Stimulated activated naive CD8-positive, alpha-beta T cell treated with anti-CD3 and anti-CD28 coated beads, Interleukin-15, amount 100 ng/mL, for 72 hours (primary cell): ENCODE data around the gene FRMPD2.
"Not testable (repeated sequence)": the region's sequence is repeated elsewhere in the genome, so short reads cannot be mapped to it uniquely, and the experiment has no call there.

Experiments
- ATAC-seq: fragments of 150-1000 bp; cut with Tn5 transposase; 2 replicates; pipeline ENCODE4 v1.10.0; 2021; ENCODE audit warnings: mild to moderate bottlenecking, moderate library complexity
- DNase-seq, 2 donors: peaks; one replicate each; pipeline ENCODE4 v3.0.0; 2021 to 2022
- H3K27ac Mint-ChIP-seq, 2 donors: one replicate each; pipeline ENCODE4 v1.8.0; 2022; ENCODE audit warnings: mild to moderate bottlenecking in 2 of 2, mixed read lengths in 2 of 2, moderate library complexity in 2 of 2
- H3K27me3 Mint-ChIP-seq: one replicate; pipeline ENCODE4 v1.8.0; 2022; ENCODE audit warnings: mixed read lengths
- H3K4me1 Mint-ChIP-seq: one replicate; pipeline ENCODE4 v1.8.0; 2022; ENCODE audit warnings: mild to moderate bottlenecking, mixed read lengths
- H3K4me3 Mint-ChIP-seq, 2 donors: one replicate each; pipeline ENCODE4 v1.8.0; 2022; ENCODE audit warnings: mild to moderate bottlenecking in 2 of 2, mixed read lengths in 2 of 2, moderate library complexity in 1 of 2
- H3K9me3 Mint-ChIP-seq, 2 donors: one replicate each; pipeline ENCODE4 v1.8.0; 2022; ENCODE audit warnings: mixed read lengths in 2 of 2

FRMPD2 gene

GRCh38 chr10:48248462-48248861 is 26.0 kb downstream of the FRMPD2 start:
- DNase-seq (no peak), ATAC-seq (no peak)
- Mint-ChIP-seq H3K27me3 (peaks cover 1% of the 10 kb centered on the region), H3K9me3 (no peaks in the 10 kb centered on the region), H3K4me1 (peaks cover 6% of the 10 kb centered on the region), H3K27ac (peak overlapping the region in 1 of 2 donors; percentile 49), H3K4me3 (no peak overlapping the region)

- no peaks in the 10 kb centered on the region for H3K9me3 Mint-ChIP-seq
- no peak for DNase-seq
These were observed 26.8 kb downstream of the FRMPD2 start for GRCh38 chr10:48247680-48248079.

GRCh38 chr10:48246501-48246900 is 28.0 kb downstream of the FRMPD2 start:
- DNase-seq (no peak), ATAC-seq (no peak)
- Mint-ChIP-seq H3K4me1 (peaks cover 6% of the 10 kb centered on the region), H3K27me3 (peaks cover 8% of the 10 kb centered on the region), H3K27ac (no peak overlapping the region), H3K9me3 (no peaks in the 10 kb centered on the region), H3K4me3 (no peak overlapping the region)

More at GRCh38 chr10:48247680-48248079, 26.8 kb downstream of the FRMPD2 start:
- Mint-ChIP-seq H3K27ac (no peak overlapping the region), H3K27me3 (peaks cover 8% of the 10 kb centered on the region), H3K4me3 (no peak overlapping the region), H3K4me1 (peaks cover 6% of the 10 kb centered on the region)
- ATAC-seq: no peak

- Mint-ChIP-seq H3K27ac (no peak overlapping the region), H3K4me3 (no peak overlapping the region), H3K27me3 (peaks cover 8% of the 10 kb centered on the region), H3K9me3 (no peaks in the 10 kb centered on the region), H3K4me1 (peaks cover 6% of the 10 kb centered on the region)
- no peak for ATAC-seq
- DNase-seq: no peak
These were observed 28.5 kb downstream of the FRMPD2 start for GRCh38 chr10:48245977-48246376.

GRCh38 chr10:48243921-48244320 is 30.6 kb downstream of the FRMPD2 start:
- not testable (repeated sequence) for DNase-seq, H3K4me1 Mint-ChIP-seq, H3K27me3 Mint-ChIP-seq, H3K9me3 Mint-ChIP-seq, H3K4me3 Mint-ChIP-seq, H3K27ac Mint-ChIP-seq, ATAC-seq

- DNase-seq (no peak), ATAC-seq (no peak)
- Mint-ChIP-seq H3K27me3 (peaks cover 8% of the 10 kb centered on the region), H3K4me1 (peaks cover 5% of the 10 kb centered on the region), H3K27ac (peak overlapping the region in 1 of 2 donors; percentile 28), H3K9me3 (no peaks in the 10 kb centered on the region), H3K4me3 (no peak overlapping the region)
These were observed 31.0 kb downstream of the FRMPD2 start for GRCh38 chr10:48243487-48243886.

GRCh38 chr10:48242171-48242904 is 32.2 kb downstream of the FRMPD2 start:
- Mint-ChIP-seq H3K4me1 (no peaks in the 10 kb centered on the region), H3K4me3 (no peak overlapping the region), H3K9me3 (no peaks in the 10 kb centered on the region), H3K27me3 (peaks cover 8% of the 10 kb centered on the region), H3K27ac (no peak overlapping the region)
- no peak for DNase-seq
- no peak for ATAC-seq

GRCh38 chr10:48241332-48241731 is 33.2 kb downstream of the FRMPD2 start:
- DNase-seq (no peak), ATAC-seq (no peak)
- H3K9me3 Mint-ChIP-seq: no peaks in the 10 kb centered on the region
- H3K4me1 Mint-ChIP-seq: no peaks in the 10 kb centered on the region
- no peak overlapping the region for H3K27ac Mint-ChIP-seq
- peaks cover 8% of the 10 kb centered on the region for H3K27me3 Mint-ChIP-seq
- H3K4me3 Mint-ChIP-seq: no peak overlapping the region

GRCh38 chr10:48240196-48240595 is 34.3 kb downstream of the FRMPD2 start:
- no peak for ATAC-seq
- DNase-seq: no peak
- no peak overlapping the region for H3K4me3 Mint-ChIP-seq
- H3K9me3 Mint-ChIP-seq: no peaks in the 10 kb centered on the region
- no peaks in the 10 kb centered on the region for H3K4me1 Mint-ChIP-seq
- H3K27ac Mint-ChIP-seq: no peak overlapping the region
- peaks cover 8% of the 10 kb centered on the region for H3K27me3 Mint-ChIP-seq

GRCh38 chr10:48239618-48240017 is 34.9 kb downstream of the FRMPD2 start:
- ATAC-seq (no peak), DNase-seq (no peak)
- no peak overlapping the region for H3K4me3 Mint-ChIP-seq
- no peaks in the 10 kb centered on the region for H3K9me3 Mint-ChIP-seq
- H3K27me3 Mint-ChIP-seq: peaks cover 8% of the 10 kb centered on the region
- H3K4me1 Mint-ChIP-seq: no peaks in the 10 kb centered on the region
- H3K27ac Mint-ChIP-seq: no peak overlapping the region

GRCh38 chr10:48238826-48239520 is 35.5 kb downstream of the FRMPD2 start:
- Mint-ChIP-seq H3K4me1 (no peaks in the 10 kb centered on the region), H3K27ac (no peak overlapping the region), H3K4me3 (no peak overlapping the region), H3K27me3 (peaks cover 8% of the 10 kb centered on the region), H3K9me3 (no peaks in the 10 kb centered on the region)
- no peak for DNase-seq
- ATAC-seq: no peak

GRCh38 chr10:48237259-48238250 is 36.9 kb downstream of the FRMPD2 start:
- DNase-seq (no peak), ATAC-seq (peak; percentile 14)
- H3K4me1 Mint-ChIP-seq: no peaks in the 10 kb centered on the region
- no peak overlapping the region for H3K4me3 Mint-ChIP-seq
- no peaks in the 10 kb centered on the region for H3K9me3 Mint-ChIP-seq
- H3K27me3 Mint-ChIP-seq: no peaks in the 10 kb centered on the region
- H3K27ac Mint-ChIP-seq: no peak overlapping the region

GRCh38 chr10:48236199-48236621 is 38.3 kb downstream of the FRMPD2 start:
- ATAC-seq (no peak), DNase-seq (no peak)
- H3K9me3 Mint-ChIP-seq: no peaks in the 10 kb centered on the region
- no peak overlapping the region for H3K27ac Mint-ChIP-seq
- no peak overlapping the region for H3K4me3 Mint-ChIP-seq
- H3K27me3 Mint-ChIP-seq: peaks cover under 1% of the 10 kb centered on the region
- H3K4me1 Mint-ChIP-seq: no peaks in the 10 kb centered on the region

GRCh38 chr10:48235501-48235900 is 39.0 kb downstream of the FRMPD2 start:
- ATAC-seq (no peak), DNase-seq (no peak)
- Mint-ChIP-seq H3K27me3 (peaks cover 6% of the 10 kb centered on the region), H3K27ac (peak overlapping the region in 1 of 2 donors; percentile 89), H3K9me3 (no peaks in the 10 kb centered on the region), H3K4me1 (no peaks in the 10 kb centered on the region), H3K4me3 (no peak overlapping the region)

- no peak for DNase-seq
- ATAC-seq: no peak
- H3K4me1 Mint-ChIP-seq: no peaks in the 10 kb centered on the region
- no peaks in the 10 kb centered on the region for H3K9me3 Mint-ChIP-seq
- no peak overlapping the region for H3K27ac Mint-ChIP-seq
- H3K27me3 Mint-ChIP-seq: peaks cover 6% of the 10 kb centered on the region
- H3K4me3 Mint-ChIP-seq: no peak overlapping the region
These were observed 39.7 kb downstream of the FRMPD2 start for GRCh38 chr10:48234787-48235186.
